ENCODE data around the gene ZNF232.

DNA sequence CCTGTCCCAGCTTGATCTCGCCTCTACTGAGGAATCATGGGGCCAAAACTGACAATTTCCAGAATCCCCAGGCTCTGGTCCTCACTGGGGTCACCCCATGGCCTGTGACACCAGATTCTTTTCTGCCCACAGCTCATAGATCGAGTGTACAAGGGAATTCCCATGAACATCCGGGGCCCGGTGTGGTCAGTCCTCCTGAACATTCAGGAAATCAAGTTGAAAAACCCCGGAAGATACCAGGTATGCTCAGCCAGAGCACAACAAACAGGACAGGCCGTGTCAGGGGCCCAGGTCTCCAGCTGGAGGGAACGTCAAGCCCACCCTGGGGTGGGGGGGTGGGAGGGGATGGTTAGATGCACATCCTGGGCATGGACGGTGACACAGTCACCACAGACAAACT is 21.6 kb upstream of the ZNF232 start:
- TF ChIP-seq POLR2A (IDR thresholded peaks at IDR 0.05), result no peak
- TF ChIP-seq, protein P1, sequence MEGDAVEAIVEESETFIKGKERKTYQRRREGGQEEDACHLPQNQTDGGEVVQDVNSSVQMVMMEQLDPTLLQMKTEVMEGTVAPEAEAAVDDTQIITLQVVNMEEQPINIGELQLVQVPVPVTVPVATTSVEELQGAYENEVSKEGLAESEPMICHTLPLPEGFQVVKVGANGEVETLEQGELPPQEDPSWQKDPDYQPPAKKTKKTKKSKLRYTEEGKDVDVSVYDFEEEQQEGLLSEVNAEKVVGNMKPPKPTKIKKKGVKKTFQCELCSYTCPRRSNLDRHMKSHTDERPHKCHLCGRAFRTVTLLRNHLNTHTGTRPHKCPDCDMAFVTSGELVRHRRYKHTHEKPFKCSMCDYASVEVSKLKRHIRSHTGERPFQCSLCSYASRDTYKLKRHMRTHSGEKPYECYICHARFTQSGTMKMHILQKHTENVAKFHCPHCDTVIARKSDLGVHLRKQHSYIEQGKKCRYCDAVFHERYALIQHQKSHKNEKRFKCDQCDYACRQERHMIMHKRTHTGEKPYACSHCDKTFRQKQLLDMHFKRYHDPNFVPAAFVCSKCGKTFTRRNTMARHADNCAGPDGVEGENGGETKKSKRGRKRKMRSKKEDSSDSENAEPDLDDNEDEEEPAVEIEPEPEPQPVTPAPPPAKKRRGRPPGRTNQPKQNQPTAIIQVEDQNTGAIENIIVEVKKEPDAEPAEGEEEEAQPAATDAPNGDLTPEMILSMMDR (IDR thresholded peaks at IDR 0.05), result no peak
- no peak for TF ChIP-seq POLR2AphosphoS5 (IDR thresholded peaks at IDR 0.05)
- TF ChIP-seq EP300 (IDR thresholded peaks at IDR 0.05), result no peak
